ENCODE measurements around the gene PCDHA1.

The PCDHA1 gene

GRCh38 chr5:140988608-140989007, 202.7 kb downstream of the PCDHA1 start:
- DNase-seq (ENCODE audit: low read depth, low spot score), result no peak

GRCh38 chr5:140989254-140990020, 203.5 kb downstream of the PCDHA1 start:
- DNase-seq (ENCODE audit: low read depth, low spot score), result no peak

- no peak for DNase-seq (ENCODE audit: low read depth, low spot score)
Observed at GRCh38 chr5:140992828-140993227, 206.9 kb downstream of the PCDHA1 start.

GRCh38 chr5:140996060-140996459, 210.1 kb downstream of the PCDHA1 start:
- no peak for DNase-seq (ENCODE audit: low read depth, low spot score)

GRCh38 chr5:140998921-140999410, 213.0 kb downstream of the PCDHA1 start:
- DNase-seq (ENCODE audit: low read depth, low spot score), result no peak

GRCh38 chr5:141001446-141001843, 215.5 kb downstream of the PCDHA1 start:
- no peak for DNase-seq (ENCODE audit: low read depth, low spot score)

- DNase-seq (ENCODE audit: low read depth, low spot score), result no peak
Observed at GRCh38 chr5:141001844-141002604, 216.1 kb downstream of the PCDHA1 start.

- no peak for DNase-seq (ENCODE audit: low read depth, low spot score)
Observed at GRCh38 chr5:141002605-141002965, 216.6 kb downstream of the PCDHA1 start.

- no peak for DNase-seq (ENCODE audit: low read depth, low spot score)
Observed at GRCh38 chr5:141003031-141003430, 217.1 kb downstream of the PCDHA1 start.

- no peak for DNase-seq (ENCODE audit: low read depth, low spot score)
Observed at GRCh38 chr5:141003791-141004611, 218.1 kb downstream of the PCDHA1 start.

- DNase-seq (ENCODE audit: low read depth, low spot score), result no peak
Observed at GRCh38 chr5:141007791-141008190, 221.9 kb downstream of the PCDHA1 start.

GRCh38 chr5:141010047-141010793, 224.3 kb downstream of the PCDHA1 start:
- DNase-seq (ENCODE audit: low read depth, low spot score), result no peak

GRCh38 chr5:141017943-141018342, 232.0 kb downstream of the PCDHA1 start:
- no peak for DNase-seq (ENCODE audit: low read depth, low spot score)

- DNase-seq (ENCODE audit: low read depth, low spot score), result no peak
Observed at GRCh38 chr5:141022384-141022783, 236.4 kb downstream of the PCDHA1 start.

GRCh38 chr5:141031006-141031405, 245.1 kb downstream of the PCDHA1 start:
- DNase-seq (ENCODE audit: low read depth, low spot score), result no peak

- DNase-seq (ENCODE audit: low read depth, low spot score), result no peak
Observed at GRCh38 chr5:141032626-141033025, 246.7 kb downstream of the PCDHA1 start.

GRCh38 chr5:141039061-141039460, 253.1 kb downstream of the PCDHA1 start:
- no peak for DNase-seq (ENCODE audit: low read depth, low spot score)

GRCh38 chr5:141039517-141039916, 253.6 kb downstream of the PCDHA1 start:
- no peak for DNase-seq (ENCODE audit: low read depth, low spot score)

GRCh38 chr5:141040093-141040770, 254.3 kb downstream of the PCDHA1 start:
- DNase-seq (ENCODE audit: low read depth, low spot score), result no peak

- no peak for DNase-seq (ENCODE audit: low read depth, low spot score)
Observed at GRCh38 chr5:141040771-141041426, 255.0 kb downstream of the PCDHA1 start.
